Endothelial cell of umbilical vein (primary cell): ENCODE results near the gene ANKH. TPM values are rescaled to one million over a fixed set of nuclear protein-coding genes. Genes with fewer than 3 reads are reported as not detected.

Experiments
- BruUV-seq: library from RNA; stranded (reverse); fragments of 400-500 nt; replicated peaks from 2 replicates; lab custom pipeline; 2021; lab: Mats Ljungman, UMichigan
- CTCF ChIA-PET: fragments of 300-600, 350-600 bp; sonication (Branson Sonifier 250); formaldehyde crosslinking; loops from one replicate; lab custom pipeline; 2021; ENCODE audit warnings: antibody characterized with exemption, inconsistent platforms; lab: Charles Lee
- POLR2A ChIA-PET: fragments of 300-600, 350-600 bp; sonication (Branson Sonifier 250); formaldehyde crosslinking; loops from one replicate; lab custom pipeline; 2021; ENCODE audit warnings: antibody characterized with exemption, inconsistent platforms; lab: Charles Lee
- DNase-seq: peaks from one replicate; pipeline ENCODE4 v3.0.0-alpha.2; 2011; ENCODE audit warnings: low read depth, low spot score
- FAIRE-seq: peaks from 2 replicates; lab custom pipeline; 2011; peaks lifted over from hg19 to GRCh38; lab: Jason Lieb, UNC
- H2AFZ ChIP-seq: 2 replicates; pipeline ENCODE4 v1.6.0; 2012; ENCODE audit warnings: low read depth, low read length, control low read depth, inconsistent platforms
- H3K27ac ChIP-seq: 2 replicates; pipeline ENCODE4 v1.5.1; 2011; ENCODE audit warnings: low read depth, mild to moderate bottlenecking, control low read depth, low read length, moderate library complexity; ENCODE audit not compliant: insufficient read depth
- H3K27me3 ChIP-seq, 2 experiments: 2 replicates each; pipeline versions ENCODE4 v1.6.0 to v1.6.1; 2011; ENCODE audit warnings: low read length in 2 of 2, mixed read lengths in 1 of 2; ENCODE audit not compliant: control insufficient read depth in 2 of 2, insufficient read depth in 2 of 2
- H3K36me3 ChIP-seq, 2 experiments: 2 replicates in 1 of 2; 3 replicates in 1 of 2; pipeline ENCODE4 v1.5.1; 2011; ENCODE audit warnings: low read length in 2 of 2, mild to moderate bottlenecking in 1 of 2, moderate library complexity in 1 of 2; ENCODE audit not compliant: control insufficient read depth in 2 of 2, insufficient read depth in 2 of 2; ENCODE audit errors: extremely low read depth in 1 of 2
- H3K4me1 ChIP-seq: 3 replicates; pipeline ENCODE4 v1.5.1; 2011; ENCODE audit warnings: mild to moderate bottlenecking, low read length; ENCODE audit not compliant: control insufficient read depth, insufficient read depth; ENCODE audit errors: extremely low read depth
- H3K4me2 ChIP-seq: 2 replicates; pipeline ENCODE4 v1.6.1; 2011; ENCODE audit warnings: low read length, control low read depth, mixed read lengths; ENCODE audit not compliant: insufficient read depth
- H3K4me3 ChIP-seq, 3 experiments: fragments of 200-600 bp in 1 of 3; sonication (generic), shearing (Covaris generic) in 1 of 3; replicated peaks in 1 of 3; 2 replicates each; pipeline ENCODE4 v1.5.1; 2011 to 2016; ENCODE audit warnings: control low read depth in 3 of 3, low read length in 3 of 3, mild to moderate bottlenecking in 2 of 3, inconsistent platforms in 1 of 3, low read depth in 1 of 3, moderate library complexity in 1 of 3; ENCODE audit not compliant: insufficient read depth in 1 of 3
- H3K79me2 ChIP-seq: 2 replicates; pipeline ENCODE4 v1.6.0; 2012; ENCODE audit warnings: low read length, inconsistent platforms; ENCODE audit not compliant: control insufficient read depth, insufficient read depth
- H3K9ac ChIP-seq: replicated peaks from 2 replicates; pipeline ENCODE3; 2011; ENCODE audit warnings: low read length, control low read depth; ENCODE audit not compliant: insufficient read depth; ENCODE audit errors: extremely low read depth
- H3K9me1 ChIP-seq: replicated peaks from 3 replicates; pipeline ENCODE4 v1.6.0; 2011; ENCODE audit warnings: mild to moderate bottlenecking, low read length; ENCODE audit not compliant: control insufficient read depth, insufficient read depth; ENCODE audit errors: extremely low read depth
- H3K9me3 ChIP-seq: replicated peaks from 2 replicates; pipeline ENCODE4 v1.5.1; 2012; ENCODE audit warnings: low read length, inconsistent platforms; ENCODE audit not compliant: control insufficient read depth, insufficient read depth
- H4K20me1 ChIP-seq: replicated peaks from 2 replicates; pipeline ENCODE3; 2011; ENCODE audit warnings: mild to moderate bottlenecking, low read length; ENCODE audit not compliant: control insufficient read depth, insufficient read depth; ENCODE audit errors: extremely low read depth
- CTCF ChIP-seq, 2 donors: IDR thresholded peaks; 1 replicate in 1 of 2; 2 replicates in 1 of 2; pipeline ENCODE4 v1.5.1; 2011; ENCODE audit warnings: low read length in 2 of 2, mild to moderate bottlenecking in 2 of 2, moderate library complexity in 2 of 2, control low read depth in 1 of 2, inconsistent platforms in 1 of 2, low read depth in 1 of 2; ENCODE audit not compliant: insufficient read depth in 1 of 2; ENCODE audit errors: extremely low read depth in 1 of 2
- EZH2 ChIP-seq: IDR thresholded peaks from 2 replicates; pipeline ENCODE4 v1.6.1; 2012; ENCODE audit warnings: borderline replicate concordance, low read depth, mild to moderate bottlenecking, moderate library complexity, low read length, inconsistent platforms; ENCODE audit not compliant: severe bottlenecking
- FOS ChIP-seq: IDR thresholded peaks from 2 replicates; pipeline ENCODE4 v1.6.1; 2011; ENCODE audit warnings: mild to moderate bottlenecking, low read length, moderate library complexity, borderline replicate concordance; ENCODE audit not compliant: insufficient read depth
- GATA2 ChIP-seq: IDR thresholded peaks from 2 replicates; pipeline ENCODE4 v1.7.0; 2011; ENCODE audit warnings: low read depth, mild to moderate bottlenecking, moderate library complexity, mixed read lengths, low read length; ENCODE audit not compliant: insufficient read length, insufficient read depth
- JUN ChIP-seq: IDR thresholded peaks from 2 replicates; pipeline ENCODE4 v1.6.1; 2011; ENCODE audit warnings: borderline replicate concordance, low read depth; ENCODE audit not compliant: insufficient read length, insufficient read depth
- MAX ChIP-seq: IDR thresholded peaks from 2 replicates; pipeline ENCODE4 v1.6.1; 2011; ENCODE audit not compliant: insufficient read depth, insufficient read length
- MYC ChIP-seq: IDR thresholded peaks from one replicate; pipeline ENCODE4 v1.6.1; 2011; ENCODE audit warnings: mild to moderate bottlenecking, low read depth, low read length
- POLR2A ChIP-seq: IDR thresholded peaks from 2 replicates; pipeline ENCODE4 v1.6.1; 2012; ENCODE audit warnings: low read depth, mild to moderate bottlenecking, control low read depth, low read length
- POLR2AphosphoS5 ChIP-seq: IDR thresholded peaks from 2 replicates; pipeline ENCODE4 v1.6.1; 2012; ENCODE audit warnings: low read depth, mild to moderate bottlenecking, control low read depth, low read length, moderate library complexity; ENCODE audit not compliant: insufficient read depth
- dilution Hi-C: fragments of 300-500 bp; cut with MboI; formaldehyde crosslinking; loops from one replicate; pipeline ENCODE4 v1.15.0; 2019; ENCODE audit warnings: low sequenced_read_pairs; ENCODE audit not compliant: extremely low pct_ligation_motif_present
- intact Hi-C: fragments of 100-400 bp; cut with micrococcal nuclease; formaldehyde crosslinking; loops from one replicate; pipeline ENCODE4 v1.10.0; 2022
- polyA plus RNA-seq, 4 experiments: library from polyadenylated mRNA; depleted of rRNA in 3 of 4; stranded (reverse) in 3 of 4; unstranded in 1 of 4; fragments of >200 nt; gene quantifications; 2 replicates each; pipeline versions ENCODE4 v1.2.1 to v1.2.3, GENCODE V29; 2011 to 2012; ENCODE audit warnings: missing spikeins in 1 of 4
- total RNA-seq: library from RNA; stranded (reverse); gene quantifications from 2 replicates; pipeline ENCODE4 v1.2.3, GENCODE V29; 2021

ANKH gene
- total and polyA plus RNA-seq, 2 donors (not counting 3 experiments of a cell fraction or from before 2014, with no cell fraction given): 12.7 to 31.4 TPM

- TF ChIP-seq JUN: no peak
- TF ChIP-seq CTCF (IDR thresholded peaks at IDR 0.05; ENCODE audit: extremely low read depth in 1 of 2, insufficient read depth in 1 of 2, low read depth in 1 of 2, low read length in 2 of 2): no peak
- no peak for TF ChIP-seq MYC
- TF ChIP-seq POLR2A: no peak
- TF ChIP-seq EZH2: no peak
- no peak for TF ChIP-seq FOS
- TF ChIP-seq POLR2AphosphoS5: no peak
- TF ChIP-seq MAX: no peak
- TF ChIP-seq GATA2: no peak
- H3K27ac ChIP-seq: no peak overlapping the region
- POLR2A ChIA-PET: no interaction called here
- CTCF ChIA-PET: interaction anchor here (1.2 kb wide), 1 partner anchor 61 kb away, joined by 3 read pairs; no protein-coding TSS in a partner anchor
- no TSS peak for BruUV-seq
- H4K20me1 ChIP-seq: no peaks in the 10 kb centered on the region
- no peaks in the 10 kb centered on the region for H3K9me1 ChIP-seq
- no peak overlapping the region for H3K4me2 ChIP-seq
- no peaks in the 10 kb centered on the region for H3K4me1 ChIP-seq
- dilution Hi-C loops: no loop called here
- H3K9ac ChIP-seq: no peak overlapping the region
- intact Hi-C loops: no loop called here
- no peak for FAIRE-seq
- no peaks in the 10 kb centered on the region for H3K79me2 ChIP-seq
- no peak overlapping the region for H2AFZ ChIP-seq
- no peaks in the 10 kb centered on the region for H3K27me3 ChIP-seq
- no peak for DNase-seq
- H3K36me3 ChIP-seq: no peaks in the 10 kb centered on the region
- no peak overlapping the region for H3K4me3 ChIP-seq
- H3K9me3 ChIP-seq: no peaks in the 10 kb centered on the region
Observed at GRCh38 chr5:14781106-14781505, 90.5 kb downstream of the ANKH start.
